BE2C (cell line): Measurements from ENCODE around the gene WDR93. TPM values are rescaled to one million over a fixed set of nuclear protein-coding genes. Genes with fewer than 3 reads are reported as not detected.

ENCODE experiments used
- DNase-seq: peaks from one replicate; pipeline ENCODE4 v3.0.0-alpha.2; 2020
- H3K27me3 ChIP-seq: fragments of 250-450 bp; sonication (Bioruptor Pico); 2 replicates; pipeline ENCODE4 v1.5.1; 2020; ENCODE audit warnings: mild to moderate bottlenecking
- H3K36me3 ChIP-seq: fragments of 250-450 bp; sonication (Bioruptor Pico); 2 replicates; pipeline ENCODE4 v1.5.1; 2020; ENCODE audit warnings: mild to moderate bottlenecking
- H3K4me1 ChIP-seq: fragments of 250-450 bp; sonication (Bioruptor Pico); 2 replicates; pipeline ENCODE4 v1.5.1; 2020
- H3K4me3 ChIP-seq: 2 replicates; pipeline ENCODE4 v1.5.1; 2011; ENCODE audit warnings: low read depth, low read length
- H3K9me3 ChIP-seq: fragments of 250-450 bp; sonication (Bioruptor Pico); 2 replicates; pipeline ENCODE4 v1.5.1; 2020
- polyA plus RNA-seq: library from polyadenylated mRNA; unstranded; fragments of >200 nt; gene quantifications from one replicate; pipeline ENCODE4 v1.2.1, GENCODE V29; 2012; ENCODE audit warnings: low read depth, missing spikeins; ENCODE audit not compliant: insufficient read length, insufficient read depth
- TF ChIP-seq, protein P1 (sequence below): IDR thresholded peaks from 2 replicates; pipeline ENCODE4 v1.5.1; 2012; ENCODE audit warnings: mild to moderate bottlenecking, low read depth, low read length

WDR93 gene
- polyA plus RNA-seq, result not detected

- Histone ChIP-seq H3K36me3 (no peaks in the 10 kb centered on the region; the same call in 1 of the 2 replicates), H3K4me1 (peaks cover 2% of the 10 kb centered on the region; the same call in 1 of the 2 replicates), H3K9me3 (no peaks in the 10 kb centered on the region), H3K4me3 (peak within 1 kb of the TSS; percentile 96), H3K27me3 (peaks cover 8% of the 10 kb centered on the region)
- TF ChIP-seq, protein P1, sequence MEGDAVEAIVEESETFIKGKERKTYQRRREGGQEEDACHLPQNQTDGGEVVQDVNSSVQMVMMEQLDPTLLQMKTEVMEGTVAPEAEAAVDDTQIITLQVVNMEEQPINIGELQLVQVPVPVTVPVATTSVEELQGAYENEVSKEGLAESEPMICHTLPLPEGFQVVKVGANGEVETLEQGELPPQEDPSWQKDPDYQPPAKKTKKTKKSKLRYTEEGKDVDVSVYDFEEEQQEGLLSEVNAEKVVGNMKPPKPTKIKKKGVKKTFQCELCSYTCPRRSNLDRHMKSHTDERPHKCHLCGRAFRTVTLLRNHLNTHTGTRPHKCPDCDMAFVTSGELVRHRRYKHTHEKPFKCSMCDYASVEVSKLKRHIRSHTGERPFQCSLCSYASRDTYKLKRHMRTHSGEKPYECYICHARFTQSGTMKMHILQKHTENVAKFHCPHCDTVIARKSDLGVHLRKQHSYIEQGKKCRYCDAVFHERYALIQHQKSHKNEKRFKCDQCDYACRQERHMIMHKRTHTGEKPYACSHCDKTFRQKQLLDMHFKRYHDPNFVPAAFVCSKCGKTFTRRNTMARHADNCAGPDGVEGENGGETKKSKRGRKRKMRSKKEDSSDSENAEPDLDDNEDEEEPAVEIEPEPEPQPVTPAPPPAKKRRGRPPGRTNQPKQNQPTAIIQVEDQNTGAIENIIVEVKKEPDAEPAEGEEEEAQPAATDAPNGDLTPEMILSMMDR, result no peak
- peak; percentile 80 for DNase-seq
Measured at GRCh38 chr15:89690276-89691218, at the start of gene WDR93, which contains the start of gene PEX11A. Gene WDR93 (plus strand): TSS chr15:89690811. CDS start chr15:89701747, 10,936 bp downstream. Gene PEX11A (minus strand): TSS chr15:89690754. CDS start chr15:89690632, 122 bp downstream.

DNA sequence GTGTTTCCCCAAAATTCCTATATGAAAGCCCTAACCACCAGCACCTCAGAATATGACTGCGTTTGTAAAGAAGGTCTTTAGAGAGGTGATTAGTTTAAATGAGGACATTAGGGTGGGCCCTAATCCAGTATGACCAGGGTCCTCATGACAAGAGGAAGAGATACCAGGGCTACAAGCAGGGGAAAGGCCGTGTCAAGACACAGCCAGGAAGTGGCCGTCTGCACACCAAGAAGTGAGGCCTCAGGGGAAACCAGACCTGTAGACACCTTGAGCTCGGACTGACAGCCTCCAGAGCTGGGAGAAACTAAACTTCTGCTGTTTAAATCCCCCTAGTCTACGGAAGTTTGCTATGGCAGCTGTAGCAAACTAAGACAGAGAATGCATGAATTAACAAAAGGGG is 49.6 kb upstream of the WDR93 start:
- Histone ChIP-seq H3K4me3 (no peak overlapping the region), H3K36me3 (peaks cover 5% of the 10 kb centered on the region)

GRCh38 chr15:89642106-89642505 is 48.5 kb upstream of the WDR93 start:
- TF ChIP-seq, protein P1, result no peak
- H3K9me3 ChIP-seq, result no peaks in the 10 kb centered on the region
- no peaks in the 10 kb centered on the region for H3K27me3 ChIP-seq
- no peak overlapping the region for H3K4me3 ChIP-seq
- H3K4me1 ChIP-seq, result no peaks in the 10 kb centered on the region
- H3K36me3 ChIP-seq, result peaks cover 9% of the 10 kb centered on the region
- DNase-seq, result no peak

More for the DNA sequence above, 49.6 kb upstream of the WDR93 start:
- no peaks in the 10 kb centered on the region for H3K27me3 ChIP-seq
- DNase-seq, result no peak
- no peaks in the 10 kb centered on the region for H3K4me1 ChIP-seq
- H3K9me3 ChIP-seq, result no peaks in the 10 kb centered on the region
- TF ChIP-seq, protein P1, result no peak

DNA sequence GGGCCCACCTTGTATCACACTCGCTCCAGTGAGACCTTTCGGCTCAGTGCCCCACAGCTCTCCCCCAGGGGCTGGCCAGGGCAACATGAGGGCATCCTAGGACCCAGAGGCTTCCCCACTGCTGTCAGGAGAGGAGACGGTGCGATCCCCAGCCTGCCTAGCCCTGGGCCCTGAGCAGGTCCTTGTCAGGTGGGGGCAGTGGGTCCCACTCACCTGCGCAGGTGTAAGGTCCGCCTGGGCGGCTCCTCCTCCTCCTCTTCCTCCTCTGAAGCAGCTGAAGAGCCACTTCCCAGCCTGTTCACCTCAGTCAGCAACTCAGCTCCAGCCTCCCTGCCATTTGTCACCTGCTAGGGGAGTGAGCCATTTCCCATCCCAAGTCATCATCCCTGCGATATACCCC is 44.9 kb upstream of the WDR93 start:
- Histone ChIP-seq H3K4me3 (no peak overlapping the region), H3K36me3 (peaks cover 18% of the 10 kb centered on the region), H3K27me3 (no peaks in the 10 kb centered on the region), H3K9me3 (no peaks in the 10 kb centered on the region), H3K4me1 (no peaks in the 10 kb centered on the region)
- TF ChIP-seq, protein P1, result no peak
- no peak for DNase-seq

DNA sequence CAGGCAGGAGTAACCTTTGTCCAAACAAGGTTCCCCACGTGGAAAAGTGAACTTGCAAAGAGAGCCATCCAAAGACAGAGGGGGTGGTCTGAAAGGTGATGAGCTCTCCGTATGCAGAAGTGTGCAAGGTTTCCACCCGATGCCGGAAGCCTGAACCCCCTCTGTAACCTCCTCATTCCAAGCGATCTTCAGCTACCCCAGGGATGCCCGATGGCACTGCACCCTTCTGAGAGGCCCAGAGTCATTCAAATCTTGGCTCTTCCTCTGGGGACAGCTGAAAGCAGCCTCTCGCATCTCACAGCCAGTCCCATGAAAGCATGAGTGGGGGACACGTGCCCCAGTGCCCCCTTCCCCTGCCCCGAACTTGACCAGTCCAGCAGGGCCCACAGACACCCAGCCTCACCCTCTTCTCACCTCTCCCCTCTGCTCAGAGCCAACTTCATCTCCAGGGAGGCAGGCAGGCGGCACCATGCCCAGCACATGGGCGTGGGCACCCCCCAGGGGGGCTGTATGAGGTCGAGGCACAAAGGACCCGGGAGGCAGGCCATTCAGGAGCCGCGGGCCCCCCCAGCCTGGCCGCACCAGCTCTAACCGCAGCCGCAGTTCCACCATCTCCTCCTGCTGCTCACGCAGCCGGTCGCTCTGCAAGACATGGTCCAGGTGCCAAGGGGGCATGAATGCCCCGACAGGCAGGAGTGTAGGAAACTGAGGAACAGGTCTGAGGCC is 44.0 kb upstream of the WDR93 start:
- Histone ChIP-seq H3K36me3 (peaks cover 18% of the 10 kb centered on the region), H3K27me3 (no peaks in the 10 kb centered on the region), H3K4me1 (no peaks in the 10 kb centered on the region), H3K4me3 (no peak overlapping the region), H3K9me3 (no peaks in the 10 kb centered on the region)
- no peak for DNase-seq
- TF ChIP-seq, protein P1, result no peak
